ENCODE measurements around the gene PIPOX.

DNA sequence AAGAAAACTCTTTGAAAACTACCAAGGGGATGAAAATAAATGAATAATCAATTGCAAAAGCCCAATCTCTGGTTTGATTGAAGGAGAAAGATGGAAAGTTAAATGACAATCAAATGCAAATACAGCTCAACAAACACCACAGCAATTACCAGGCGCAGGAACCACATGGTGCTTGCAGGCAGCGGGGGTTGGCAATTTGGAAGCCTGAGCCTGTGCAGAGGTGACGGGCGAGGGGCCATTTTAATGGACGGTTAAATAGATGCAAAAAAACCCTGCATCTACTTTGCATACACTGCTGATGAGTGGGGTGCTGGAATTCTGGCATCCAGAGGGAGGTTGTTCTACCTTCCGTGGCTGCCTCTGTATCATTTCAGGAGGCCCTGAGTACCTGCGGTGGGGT is 32.4 kb upstream of the PIPOX start:
- TF ChIP-seq, protein P1, sequence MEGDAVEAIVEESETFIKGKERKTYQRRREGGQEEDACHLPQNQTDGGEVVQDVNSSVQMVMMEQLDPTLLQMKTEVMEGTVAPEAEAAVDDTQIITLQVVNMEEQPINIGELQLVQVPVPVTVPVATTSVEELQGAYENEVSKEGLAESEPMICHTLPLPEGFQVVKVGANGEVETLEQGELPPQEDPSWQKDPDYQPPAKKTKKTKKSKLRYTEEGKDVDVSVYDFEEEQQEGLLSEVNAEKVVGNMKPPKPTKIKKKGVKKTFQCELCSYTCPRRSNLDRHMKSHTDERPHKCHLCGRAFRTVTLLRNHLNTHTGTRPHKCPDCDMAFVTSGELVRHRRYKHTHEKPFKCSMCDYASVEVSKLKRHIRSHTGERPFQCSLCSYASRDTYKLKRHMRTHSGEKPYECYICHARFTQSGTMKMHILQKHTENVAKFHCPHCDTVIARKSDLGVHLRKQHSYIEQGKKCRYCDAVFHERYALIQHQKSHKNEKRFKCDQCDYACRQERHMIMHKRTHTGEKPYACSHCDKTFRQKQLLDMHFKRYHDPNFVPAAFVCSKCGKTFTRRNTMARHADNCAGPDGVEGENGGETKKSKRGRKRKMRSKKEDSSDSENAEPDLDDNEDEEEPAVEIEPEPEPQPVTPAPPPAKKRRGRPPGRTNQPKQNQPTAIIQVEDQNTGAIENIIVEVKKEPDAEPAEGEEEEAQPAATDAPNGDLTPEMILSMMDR (IDR thresholded peaks at IDR 0.05), result no peak
- no peak for TF ChIP-seq POLR2A (IDR thresholded peaks at IDR 0.05)
